NCI-H1048 (cell line): ENCODE results near the gene RPA3.
"Not testable (repeated sequence)": the region's sequence is repeated elsewhere in the genome, so short reads cannot be mapped to it uniquely, and the experiment has no call there.

Experiments used
- DNase-seq: peaks from one replicate; lab custom pipeline; 2025; lab: John Stamatoyannopoulos, UW

Gene RPA3

GRCh38 chr7:7694542-7694941, 23.9 kb downstream of the RPA3 start:
- DNase-seq = no peak

DNA sequence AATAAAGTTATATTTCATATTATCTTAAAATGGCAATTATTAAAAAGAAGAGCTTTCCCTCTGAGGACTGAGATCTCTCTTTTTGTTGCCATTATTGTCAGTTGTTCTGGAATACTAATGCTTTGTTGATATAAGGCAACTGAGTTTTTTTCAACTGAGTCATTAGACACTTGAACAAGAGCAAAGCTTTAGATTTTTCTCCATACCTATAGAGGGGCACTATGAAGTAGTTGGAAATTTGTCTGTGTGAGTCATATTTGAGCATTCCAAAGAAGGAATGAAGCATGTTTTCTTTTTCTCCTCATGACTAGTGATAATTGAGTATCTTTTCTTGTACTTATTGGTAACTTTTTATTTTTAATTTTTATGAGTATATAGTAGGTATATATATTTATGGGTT, 24.5 kb downstream of the RPA3 start:
- no peak for DNase-seq

DNA sequence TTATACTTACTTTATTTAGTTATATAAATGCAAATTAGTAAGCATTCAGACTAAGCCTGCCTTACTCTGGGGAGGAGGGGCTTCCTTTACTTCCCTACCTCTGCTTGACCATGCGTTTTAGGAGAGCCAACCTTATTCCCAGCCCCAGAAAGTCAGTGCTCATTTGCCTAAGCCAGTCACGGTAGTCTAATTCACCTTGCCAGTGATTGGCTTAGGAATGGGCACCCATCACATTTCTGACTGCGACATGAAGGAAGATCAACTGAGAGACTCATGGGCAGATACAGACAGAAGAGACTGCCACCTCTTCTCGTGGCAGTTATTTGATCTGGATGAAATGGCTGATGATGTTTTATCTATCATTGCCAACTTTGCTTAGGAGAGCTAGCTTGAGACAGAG, 29.5 kb downstream of the RPA3 start:
- DNase-seq = no peak

GRCh38 chr7:7688310-7688709, 30.1 kb downstream of the RPA3 start:
- no peak for DNase-seq

DNA sequence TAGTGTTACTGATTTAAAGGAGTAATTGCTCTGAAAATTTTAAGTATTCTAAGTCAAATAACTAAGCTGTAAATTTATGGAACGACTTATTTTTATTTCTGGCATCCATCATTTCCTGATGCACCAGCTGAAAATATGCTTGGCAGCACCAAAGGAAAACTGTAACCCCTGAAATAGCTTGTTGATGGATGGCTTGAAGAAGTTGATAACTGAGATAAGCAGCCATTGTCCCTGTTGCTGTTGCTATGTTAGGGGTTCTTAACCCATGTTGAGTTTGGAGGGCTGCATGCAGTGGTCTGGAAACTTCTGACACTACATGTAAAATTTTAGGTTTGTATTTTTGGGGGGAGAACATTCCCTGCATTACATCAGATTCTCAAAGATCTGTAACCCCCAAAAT, 30.6 kb downstream of the RPA3 start:
- DNase-seq = no peak

DNA sequence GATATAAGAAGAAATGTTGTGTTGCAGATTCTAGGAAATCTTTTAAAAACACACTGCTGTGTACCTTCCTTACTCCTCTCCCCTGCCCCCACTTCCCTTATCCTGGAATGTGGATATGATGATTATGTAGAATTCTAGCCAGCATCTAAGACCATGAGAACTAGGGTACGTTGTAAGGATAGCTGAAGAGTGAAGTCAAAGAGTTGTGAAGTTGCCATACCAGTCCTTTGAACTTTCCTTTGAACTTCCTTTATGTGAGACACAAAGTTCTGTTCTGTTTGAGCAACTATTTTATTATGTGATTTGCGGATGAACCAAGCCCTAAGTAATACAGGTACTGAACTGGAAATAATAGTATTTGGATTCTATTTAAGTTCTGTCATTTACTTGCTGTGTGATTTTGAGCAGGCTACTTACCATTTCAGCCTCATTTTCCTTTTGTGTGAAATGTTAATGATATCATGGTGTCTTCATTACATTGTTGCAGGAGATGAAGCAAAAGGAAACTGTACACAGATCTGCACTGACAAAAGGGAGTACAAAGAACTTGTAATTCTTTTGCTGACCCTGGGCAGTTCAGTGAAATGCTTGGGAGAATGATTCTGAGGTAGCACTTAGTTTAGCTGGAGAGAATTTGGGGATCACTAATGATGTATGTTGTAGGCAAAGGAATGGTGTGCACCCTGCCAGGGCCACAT, 31.4 kb downstream of the RPA3 start:
- no peak for DNase-seq

GRCh38 chr7:7682861-7683260, 35.5 kb downstream of the RPA3 start:
- DNase-seq = no peak

GRCh38 chr7:7681936-7682329, 36.5 kb downstream of the RPA3 start:
- DNase-seq = no peak

GRCh38 chr7:7681191-7681935, 37.0 kb downstream of the RPA3 start:
- DNase-seq = peak; percentile 49

- not testable (repeated sequence) for DNase-seq
These were observed 38.8 kb downstream of the RPA3 start for GRCh38 chr7:7679640-7680039.

GRCh38 chr7:7675686-7676085, 42.7 kb downstream of the RPA3 start:
- DNase-seq = no peak

GRCh38 chr7:7673240-7673550, 45.2 kb downstream of the RPA3 start:
- no peak for DNase-seq

DNA sequence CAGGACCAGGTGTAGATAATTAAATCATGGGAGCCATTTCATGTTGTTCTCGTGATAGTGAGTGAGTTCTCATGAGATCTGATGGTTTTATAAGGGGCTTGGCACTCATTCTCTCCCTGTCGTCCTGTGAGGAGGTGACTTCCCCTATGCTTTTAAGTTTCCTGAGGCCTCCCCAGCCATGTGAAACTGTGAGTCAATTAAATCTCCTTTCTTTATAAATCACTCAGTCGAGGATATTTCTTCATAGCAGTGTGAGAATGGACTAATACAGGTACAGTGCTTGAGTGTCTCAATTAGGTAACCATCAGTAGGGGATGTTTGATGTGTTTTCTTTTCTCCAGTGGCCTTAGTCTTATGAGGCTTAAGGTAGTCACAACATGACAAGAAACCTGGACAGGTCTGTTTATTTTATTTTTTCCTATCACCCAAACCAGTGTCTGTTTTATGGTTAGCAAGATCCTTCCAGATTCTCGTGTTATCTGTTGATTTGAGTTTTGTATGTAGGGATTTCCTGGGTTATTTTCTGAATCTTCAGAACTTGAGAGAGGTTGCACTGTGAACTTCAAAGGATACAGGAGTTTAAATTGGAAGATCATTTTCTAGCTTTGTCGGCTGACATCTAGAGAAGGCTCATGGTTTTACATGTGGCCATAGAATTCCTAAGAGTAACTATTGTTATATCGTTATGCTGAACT, 45.7 kb downstream of the RPA3 start:
- DNase-seq = no peak

DNA sequence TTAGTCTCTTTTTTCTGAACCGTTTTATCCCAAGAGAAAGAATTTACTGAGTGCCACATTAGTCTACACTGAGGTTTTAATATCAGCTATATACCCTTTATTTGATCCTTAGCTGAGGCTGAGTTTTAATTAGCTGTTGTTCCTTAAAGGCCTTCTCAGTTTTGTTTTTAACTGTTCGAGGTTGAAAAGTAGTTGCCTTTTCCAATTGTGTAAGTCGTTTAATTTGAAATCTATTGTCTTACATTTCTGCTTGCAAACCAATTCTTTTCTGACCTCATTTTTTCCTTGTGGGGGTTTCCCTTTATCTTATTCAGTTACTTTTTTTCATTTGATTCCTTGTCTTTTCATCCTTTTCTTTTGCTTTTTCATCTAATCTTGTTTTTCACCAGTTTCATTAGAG, 47.0 kb downstream of the RPA3 start:
- no peak for DNase-seq

DNA sequence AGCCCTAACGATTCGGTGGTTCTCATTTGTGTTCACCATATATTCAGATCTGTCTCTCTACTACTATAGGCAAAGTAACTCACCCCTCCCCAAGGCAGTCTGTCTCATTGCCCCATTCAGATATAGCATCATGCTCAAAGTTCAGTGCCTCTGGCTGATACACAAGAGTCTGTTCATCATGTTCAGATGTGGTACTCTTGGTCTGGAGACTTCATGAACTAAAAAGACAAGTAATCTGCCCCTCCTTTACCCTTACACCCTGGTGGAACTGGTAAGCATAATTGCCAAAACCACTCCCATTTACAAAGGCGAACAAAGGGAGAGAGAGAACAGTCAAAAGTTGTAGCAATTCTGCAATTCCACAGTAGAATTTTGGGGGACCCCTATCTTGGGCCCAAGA, 47.9 kb downstream of the RPA3 start:
- DNase-seq = no peak

GRCh38 chr7:7668706-7669105, 49.7 kb downstream of the RPA3 start:
- DNase-seq = no peak

DNA sequence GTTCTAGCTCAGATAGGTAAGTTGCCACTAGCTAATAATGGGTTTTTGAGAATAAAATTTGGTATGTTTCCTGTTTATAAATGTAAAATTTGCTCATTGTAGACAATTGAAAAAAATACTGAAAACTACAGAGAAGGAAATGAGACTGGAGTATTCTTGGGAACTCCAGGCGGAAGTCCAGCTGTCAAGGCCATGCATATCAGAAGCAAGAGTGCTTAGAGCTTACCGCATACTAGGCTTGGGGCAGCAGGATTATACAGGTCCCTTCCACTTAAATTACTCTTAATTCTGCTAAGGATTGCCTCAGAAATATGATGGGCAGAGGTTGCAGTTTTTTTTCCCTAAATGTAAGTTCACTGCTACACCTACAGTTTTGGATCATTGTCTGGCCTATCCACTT, 51.2 kb downstream of the RPA3 start:
- DNase-seq = no peak

- no peak for DNase-seq
These were observed 53.4 kb downstream of the RPA3 start for GRCh38 chr7:7665031-7665430.

DNA sequence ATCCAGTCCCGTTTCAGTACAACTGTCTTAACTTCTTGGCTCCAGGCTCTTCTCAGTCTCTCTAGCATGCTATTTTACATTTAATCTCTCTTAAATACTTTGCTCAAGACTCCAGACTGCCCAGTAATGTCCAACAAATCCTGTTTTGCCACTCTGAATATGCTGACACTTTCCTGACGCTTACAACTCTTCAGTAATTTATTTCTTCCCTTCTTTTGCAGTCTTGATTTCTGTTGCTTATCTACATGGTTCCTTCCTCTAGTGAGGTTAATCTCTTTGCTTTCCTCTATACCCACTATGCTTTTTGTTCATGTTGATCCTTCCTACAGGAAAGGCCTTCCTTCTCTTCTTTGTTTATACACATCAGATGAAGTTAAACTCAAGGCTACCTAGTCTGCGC, 54.1 kb downstream of the RPA3 start:
- DNase-seq = no peak

DNA sequence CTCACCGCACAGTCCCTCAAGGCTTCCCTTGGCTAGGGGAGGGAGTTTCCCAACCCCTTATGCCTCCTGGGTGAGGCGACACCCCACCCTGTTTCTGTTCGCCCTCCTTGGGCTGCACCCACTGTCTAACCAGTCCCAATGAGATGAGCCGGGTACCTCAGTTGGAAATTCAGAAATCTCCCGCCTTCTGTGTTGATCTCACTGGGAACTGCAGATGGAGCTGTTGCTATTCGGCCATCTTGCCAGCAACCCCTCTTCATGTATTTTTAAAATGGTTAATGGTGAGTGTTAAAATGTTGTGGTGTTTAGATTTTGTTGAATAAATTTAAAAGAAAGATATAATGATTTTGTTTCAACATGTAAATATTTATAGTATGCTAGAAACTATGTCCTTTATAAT, 55.9 kb downstream of the RPA3 start:
- no peak for DNase-seq

- DNase-seq = not testable (repeated sequence)
These were observed 61.9 kb downstream of the RPA3 start for GRCh38 chr7:7656459-7656858.

GRCh38 chr7:7654964-7655715, 63.3 kb downstream of the RPA3 start:
- no peak for DNase-seq
